GM18909 (cell line): ENCODE data around the gene IRF7.

Source experiments
- ATAC-seq: cut with Tn5 transposase; IDR thresholded peaks from one replicate; pipeline ENCODE4 v1.9.1; 2021; ENCODE audit warnings: mild to moderate bottlenecking; ENCODE audit not compliant: unreplicated experiment, poor library complexity

IRF7 gene

GRCh38 chr11:623349-623869 lies 7.7 kb upstream of the IRF7 start:
- no peak for ATAC-seq

GRCh38 chr11:621838-622237 lies 6.1 kb upstream of the IRF7 start:
- ATAC-seq = no peak

GRCh38 chr11:620935-621814 lies 5.4 kb upstream of the IRF7 start:
- no peak for ATAC-seq

DNA sequence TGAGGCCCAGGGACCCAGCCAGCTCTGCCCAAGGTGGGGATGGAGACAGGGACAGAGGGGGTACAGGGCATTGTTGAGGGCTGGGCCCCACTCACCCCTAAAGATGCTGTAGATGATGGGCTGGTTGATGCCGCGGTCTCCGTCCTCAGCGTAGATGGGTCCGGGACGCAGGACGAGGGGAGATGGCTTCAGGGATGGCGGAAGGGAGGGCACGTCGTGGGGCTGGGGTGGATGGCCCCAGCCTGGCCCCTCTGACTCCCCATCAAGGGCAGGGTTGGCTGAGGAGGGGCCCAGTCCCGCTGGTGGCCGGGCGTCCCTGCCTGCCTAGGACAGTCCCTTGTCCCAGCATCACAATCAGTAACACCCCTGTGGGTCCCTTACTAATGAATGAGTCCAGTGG lies 4.5 kb upstream of the IRF7 start:
- no peak for ATAC-seq

DNA sequence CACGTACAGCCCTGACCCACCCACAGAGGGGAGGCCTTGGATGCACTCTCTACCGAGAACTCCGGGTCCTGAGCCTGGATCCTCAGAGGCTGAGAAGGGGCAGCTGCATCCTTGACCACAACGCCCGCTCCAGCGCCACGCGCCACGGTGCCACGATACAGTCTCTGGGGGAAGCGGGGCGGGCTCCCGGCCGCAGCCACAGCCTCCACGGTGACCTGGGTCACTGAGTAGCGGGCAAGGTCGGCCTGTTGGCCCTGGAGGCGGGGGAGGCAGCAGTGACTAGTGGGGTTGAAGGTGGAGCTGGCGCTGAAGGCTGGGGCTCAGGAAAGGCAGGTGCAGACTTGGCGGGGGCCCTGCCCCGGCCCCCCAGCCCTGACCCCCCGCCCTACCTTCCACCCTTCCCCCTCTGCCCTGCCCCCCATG lies 3.9 kb upstream of the IRF7 start:
- no peak for ATAC-seq

DNA sequence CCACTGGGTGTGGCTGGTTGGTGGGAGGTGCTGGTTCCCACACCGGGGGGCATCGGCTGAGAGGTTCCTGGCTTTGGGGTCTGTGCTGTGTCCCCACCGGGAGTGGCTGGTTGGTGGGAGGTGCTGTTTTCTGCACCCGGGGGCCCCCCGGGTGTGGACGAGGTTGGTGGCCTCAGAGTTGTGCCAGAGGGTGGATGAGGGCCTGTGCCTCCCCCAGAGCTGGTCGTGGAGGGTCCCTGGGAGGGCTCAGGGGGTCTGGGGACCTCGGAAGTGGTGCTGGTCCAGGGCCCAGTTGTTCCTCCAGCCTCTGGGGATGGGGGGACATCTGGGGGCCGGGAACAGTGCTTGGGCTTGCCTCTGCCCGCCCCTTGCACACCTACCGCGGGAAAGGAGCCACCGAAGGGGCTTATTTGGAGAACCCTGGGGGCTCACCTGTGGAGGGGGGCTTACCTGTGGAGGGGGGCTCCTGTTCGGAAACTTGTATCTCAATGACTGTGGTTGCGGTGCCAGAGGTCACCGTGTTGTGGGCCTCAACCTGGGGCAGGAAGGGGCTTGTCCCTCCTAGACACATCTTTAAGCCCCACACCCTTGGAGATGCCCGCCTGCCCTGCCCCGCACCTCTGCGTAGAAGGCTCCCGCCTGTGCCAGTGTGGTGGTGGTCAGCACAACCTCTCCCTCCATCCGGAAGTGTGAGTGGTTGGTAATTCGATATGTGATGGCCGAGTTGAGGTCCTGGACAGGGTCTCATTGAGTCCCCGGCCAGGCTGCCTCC lies 3.3 kb upstream of the IRF7 start:
- ATAC-seq = no peak

- no peak for ATAC-seq
Observed at GRCh38 chr11:617912-618682, 2.3 kb upstream of the IRF7 start.

DNA sequence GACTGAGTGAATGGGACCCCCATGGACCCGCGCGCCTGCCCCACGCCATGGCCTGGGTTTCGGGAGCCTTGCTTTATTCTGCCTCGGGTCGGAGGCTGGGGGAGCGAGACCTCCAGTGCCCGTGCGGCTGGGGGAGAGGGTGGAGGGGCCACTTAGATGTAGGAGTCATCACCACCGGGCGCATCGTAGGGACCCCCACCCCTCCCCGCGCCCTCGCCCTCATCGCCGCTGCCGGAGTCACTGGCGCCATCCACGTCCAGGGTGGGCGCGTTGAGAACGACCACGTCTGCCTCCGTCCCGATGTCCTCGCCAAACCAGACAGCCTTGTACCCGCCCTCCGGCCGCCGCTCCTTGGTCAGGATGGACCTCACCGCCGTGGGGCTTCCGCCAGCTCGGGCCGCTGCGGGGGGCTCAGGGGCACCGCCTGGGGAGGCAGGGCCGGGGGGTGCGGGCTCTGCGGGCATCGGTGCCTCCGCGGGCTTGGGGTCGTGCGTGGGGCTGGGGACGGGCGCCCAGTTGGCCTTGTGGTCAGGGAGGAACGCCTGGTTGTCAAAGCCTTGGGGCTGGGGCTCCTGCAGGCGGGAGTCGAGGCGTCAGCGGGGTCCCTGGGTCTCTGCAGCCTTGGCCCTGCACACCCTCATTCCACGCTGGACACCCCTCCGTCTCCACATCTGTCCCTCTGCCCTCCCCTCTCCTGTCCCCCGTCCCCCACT lies 1.6 kb upstream of the IRF7 start:
- ATAC-seq = no peak

DNA sequence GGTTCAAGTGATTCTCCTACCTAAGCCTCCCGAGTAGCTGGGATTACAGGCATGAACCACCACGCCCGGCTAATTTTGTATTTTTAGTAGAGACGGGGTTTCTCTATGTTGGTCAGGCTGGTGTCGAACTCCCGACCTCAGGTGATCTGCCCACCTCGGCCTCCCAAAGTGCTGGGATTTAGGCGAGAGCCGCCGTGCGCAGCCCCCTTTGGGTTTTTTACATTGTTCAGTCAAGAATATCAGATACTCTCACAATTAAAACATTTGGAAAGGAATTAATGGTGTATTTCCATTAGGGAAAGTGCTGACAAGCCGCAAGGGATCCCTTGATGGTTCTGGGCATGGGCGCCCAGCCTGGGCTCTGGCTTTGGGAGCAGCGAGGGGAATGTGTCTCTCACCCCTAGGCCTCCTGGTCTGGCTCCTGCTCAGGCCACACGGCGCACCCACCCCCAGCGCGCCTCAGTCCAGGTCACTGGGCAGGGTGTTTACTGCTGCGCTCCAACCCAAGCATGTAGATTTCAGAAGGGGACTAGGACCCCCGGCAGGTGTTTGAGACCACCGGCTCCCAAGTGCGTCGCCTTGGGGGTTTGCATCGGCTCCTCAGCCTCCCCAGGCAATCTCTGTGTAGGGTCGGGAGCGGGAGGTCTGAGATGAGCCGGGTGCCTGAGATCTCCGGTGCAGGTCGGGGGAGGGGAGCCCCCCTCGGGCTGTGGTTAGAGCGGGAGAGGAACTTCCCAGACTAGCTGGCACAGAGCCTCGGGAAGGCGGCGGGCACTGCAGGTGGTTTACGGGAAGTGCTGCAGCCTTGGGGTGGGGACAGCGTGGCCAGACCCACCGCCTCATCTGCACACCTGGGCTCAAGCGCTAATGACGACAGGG lies 809 bp upstream of the IRF7 start:
- no peak for ATAC-seq

GRCh38 chr11:614623-615503 lies 887 bp downstream of the IRF7 start:
- peak; percentile 1 for ATAC-seq

- ATAC-seq = no peak
Observed at GRCh38 chr11:614021-614622, 1.6 kb downstream of the IRF7 start.

GRCh38 chr11:613369-613968 lies 2.3 kb downstream of the IRF7 start:
- no peak for ATAC-seq

GRCh38 chr11:612961-613300 lies 2.8 kb downstream of the IRF7 start:
- no peak for ATAC-seq

- no peak for ATAC-seq
Observed at GRCh38 chr11:612201-612960, 3.4 kb downstream of the IRF7 start.

GRCh38 chr11:611001-611996 lies 4.5 kb downstream of the IRF7 start:
- no peak for ATAC-seq
